GM12878 (cell line): Measurements from ENCODE around the gene PLXNB3. TPM values are rescaled to one million over a fixed set of nuclear protein-coding genes. Genes with fewer than 3 reads are reported as not detected.

Experiments
- ATAC-seq: fragments of 200-7000 bp; cut with Tn5 transposase; 3 replicates; pipeline ENCODE4 v1.9.1; 2020; ENCODE audit warnings: mild to moderate bottlenecking, moderate library complexity
- BruUV-seq: library from RNA; stranded (reverse); fragments of 400-500 nt; replicated peaks from 2 replicates; lab custom pipeline; 2021; lab: Mats Ljungman, UMichigan
- CTCF ChIA-PET: fragments of 300-600 bp; sonication (Branson Sonifier 250); formaldehyde crosslinking; extraction: SDS; loops from one replicate; lab custom pipeline; 2021; ENCODE audit warnings: inconsistent platforms; lab: Yijun Ruan, JAX
- POLR2A ChIA-PET: fragments of 350-600 bp; formaldehyde crosslinking; extraction: SDS; loops from one replicate; lab custom pipeline; 2021; ENCODE audit warnings: inconsistent platforms; lab: Charles Lee
- RAD21 ChIA-PET: fragments of 300-600 bp; sonication (Branson Sonifier 250); formaldehyde crosslinking; loops from one replicate; lab custom pipeline; 2023; ENCODE audit warnings: antibody characterized with exemption; ENCODE audit not compliant: unreplicated experiment; lab: Charles Lee
- SMC1A ChIA-PET: fragments of 300-600 bp; sonication (Branson Sonifier 250); formaldehyde crosslinking; loops from one replicate; lab custom pipeline; 2023; ENCODE audit not compliant: unreplicated experiment, uncharacterized antibody; lab: Charles Lee
- DNase-seq: peaks from one replicate; pipeline ENCODE4 v3.0.0-alpha.2; 2011; ENCODE audit warnings: low read depth, low spot score
- FAIRE-seq: peaks from 3 replicates; lab custom pipeline; 2011; peaks lifted over from hg19 to GRCh38; lab: Jason Lieb, UNC
- H2AFZ ChIP-seq: 2 replicates; pipeline ENCODE4 v1.6.0; 2011; ENCODE audit warnings: low read depth, low read length, control low read depth; ENCODE audit not compliant: control insufficient read depth
- H3K27ac ChIP-seq: 2 replicates; pipeline ENCODE4 v1.5.1; 2011; ENCODE audit warnings: control low read depth; ENCODE audit not compliant: control insufficient read depth, insufficient read depth
- H3K27me3 ChIP-seq, 2 experiments: replicated peaks in 1 of 2; 2 replicates each; pipeline versions ENCODE4 v1.6.0 to v1.6.1; 2011; ENCODE audit warnings: low read length in 1 of 2; ENCODE audit not compliant: control insufficient read depth in 2 of 2, insufficient read depth in 2 of 2
- H3K36me3 ChIP-seq, 2 experiments: 2 replicates each; pipeline ENCODE4 v1.5.1; 2011; ENCODE audit warnings: low read length in 1 of 2; ENCODE audit not compliant: control insufficient read depth in 2 of 2, insufficient read depth in 2 of 2
- H3K4me1 ChIP-seq: 2 replicates; pipeline ENCODE4 v1.6.1; 2011; ENCODE audit warnings: mild to moderate bottlenecking, low read length, moderate library complexity, mixed read lengths; ENCODE audit not compliant: control insufficient read depth, insufficient read depth
- H3K4me2 ChIP-seq: 2 replicates; pipeline ENCODE4 v1.6.0; 2011; ENCODE audit warnings: control low read depth; ENCODE audit not compliant: control insufficient read depth, insufficient read depth
- H3K4me3 ChIP-seq: fragments of 200-600 bp; sonication (generic); 2 replicates; pipeline ENCODE4 v1.5.1; 2016
- H3K79me2 ChIP-seq: 2 replicates; pipeline ENCODE4 v1.6.0; 2011; ENCODE audit warnings: low read length; ENCODE audit not compliant: control insufficient read depth, insufficient read depth
- H3K9ac ChIP-seq: 2 replicates; pipeline ENCODE4 v1.8.0; 2011; ENCODE audit warnings: low read length, control low read depth, mixed read lengths; ENCODE audit not compliant: control insufficient read depth, insufficient read depth
- H3K9me3 ChIP-seq: replicated peaks from 3 replicates; pipeline ENCODE4 v1.5.1; 2011; ENCODE audit warnings: mild to moderate bottlenecking, low read length; ENCODE audit not compliant: control insufficient read depth, insufficient read depth
- H4K20me1 ChIP-seq: 2 replicates; pipeline ENCODE4 v1.6.0; 2011; ENCODE audit not compliant: control insufficient read depth, insufficient read depth
- CBFB ChIP-seq: IDR thresholded peaks from 2 replicates; pipeline ENCODE4 v1.6.1; 2016; ENCODE audit warnings: antibody characterized with exemption, low read depth
- CBX5 ChIP-seq: sonication (generic); IDR thresholded peaks from 2 replicates; pipeline ENCODE4 v1.6.1; 2016; ENCODE audit warnings: low read depth, moderate library complexity, mild to moderate bottlenecking, inconsistent platforms
- HDAC6 ChIP-seq: fragments of 200-600 bp; sonication (generic); IDR thresholded peaks from one replicate; pipeline ENCODE4 v1.8.0; 2017; ENCODE audit warnings: antibody characterized with exemption; ENCODE audit not compliant: unreplicated experiment
- KAT2A ChIP-seq: conservative IDR thresholded peaks from 2 replicates; pipeline ENCODE4 v1.6.1; 2011; ENCODE audit warnings: low read depth, low read length; ENCODE audit not compliant: control insufficient read depth
- MEF2B ChIP-seq: fragments of 450-650 bp; IDR thresholded peaks from 2 replicates; pipeline ENCODE4 v1.6.1; 2018; ENCODE audit warnings: mild to moderate bottlenecking, moderate library complexity; ENCODE audit not compliant: partially characterized antibody, poor library complexity, severe bottlenecking
- NBN ChIP-seq: fragments of 450-650 bp; IDR thresholded peaks from 2 replicates; pipeline ENCODE4 v1.6.1; 2016
- NR2C2 ChIP-seq: IDR thresholded peaks from 2 replicates; pipeline ENCODE4 v1.6.1; 2011; ENCODE audit warnings: borderline replicate concordance, low read depth; ENCODE audit not compliant: control insufficient read depth, insufficient read length
- SUPT20H ChIP-seq: IDR thresholded peaks from 2 replicates; pipeline ENCODE4 v1.6.1; 2011; ENCODE audit warnings: low read depth, mild to moderate bottlenecking, low read length, moderate library complexity, borderline replicate concordance; ENCODE audit not compliant: control insufficient read depth
- SUZ12 ChIP-seq: fragments of 200-600 bp; sonication (generic); IDR thresholded peaks from one replicate; pipeline ENCODE4 v1.6.1; 2018; ENCODE audit warnings: antibody characterized with exemption, mild to moderate bottlenecking; ENCODE audit not compliant: unreplicated experiment
- YY1 ChIP-seq: IDR thresholded peaks from 2 replicates; pipeline ENCODE4 v1.6.1; 2011; ENCODE audit warnings: low read depth, mild to moderate bottlenecking, low read length
- ZNF207 ChIP-seq: fragments of 450-650 bp; IDR thresholded peaks from 2 replicates; pipeline ENCODE4 v1.6.1; 2014; ENCODE audit warnings: antibody characterized with exemption, mild to moderate bottlenecking, borderline replicate concordance
- ZZZ3 ChIP-seq: IDR thresholded peaks from 2 replicates; pipeline ENCODE4 v1.6.1; 2011; ENCODE audit warnings: low read depth; ENCODE audit not compliant: control insufficient read depth, insufficient read length
- WGBS: methylation state at CpG from one replicate; pipeline ENCODE4 v1.1.6; 2016; ENCODE audit warnings: low lambda C conversion rate; ENCODE audit not compliant: insufficient replicate concordance, insufficient coverage; ENCODE audit errors: missing lambda C conversion rate; 5-methylcytosine and 5-hydroxymethylcytosine counted together
- in situ Hi-C: fragments of 300-500 bp; cut with MboI; formaldehyde crosslinking; loops from 9 replicates; pipeline ENCODE4 v1.14.3; 2018; ENCODE audit warnings: mixed read lengths
- intact Hi-C: fragments of 100-400 bp; cut with micrococcal nuclease; formaldehyde crosslinking; loops from one replicate; pipeline ENCODE4 v1.14.2; 2022; ENCODE audit not compliant: unreplicated experiment
- polyA plus RNA-seq, 11 experiments: library from polyadenylated mRNA; depleted of rRNA in 4 of 11; unstranded in 6 of 11; stranded (reverse) in 5 of 11; fragments of >200 nt; fragmentation: Nextera tagmentation in 4 of 11; fragmentation: Illumina TruSeq in 1 of 11; extraction: Ambion mirVana in 4 of 11; extraction: Trizol in 1 of 11; gene quantifications; 1 replicate in 1 of 11; 2 replicates in 10 of 11; pipeline versions ENCODE4 v1.2.1 to v1.2.3, GENCODE V29; 2011 to 2016; ENCODE audit warnings: inconsistent platforms in 2 of 11, missing spikeins in 2 of 11, low read depth in 1 of 11
- total RNA-seq, 4 experiments: library from RNA; depleted of rRNA in 3 of 4; stranded (reverse); fragments of >200 nt in 3 of 4; fragmentation: Illumina TruSeq in 1 of 4; extraction: Trizol in 1 of 4; gene quantifications; 2 replicates each; pipeline versions ENCODE4 v1.2.1 to v1.2.3, GENCODE V29; 2013 to 2021
- TF ChIP-seq, protein P1 (sequence below): fragments of 450-650 bp; IDR thresholded peaks from 2 replicates; pipeline ENCODE4 v1.6.1; 2017; ENCODE audit warnings: mild to moderate bottlenecking, moderate library complexity

Gene PLXNB3
- total and polyA plus RNA-seq, 10 of the 15 experiments (the other 5 are each of a cell fraction or from before 2014, with no cell fraction given), result 0.06 to 0.68 (median 0.19) TPM; not detected in 4

DNA sequence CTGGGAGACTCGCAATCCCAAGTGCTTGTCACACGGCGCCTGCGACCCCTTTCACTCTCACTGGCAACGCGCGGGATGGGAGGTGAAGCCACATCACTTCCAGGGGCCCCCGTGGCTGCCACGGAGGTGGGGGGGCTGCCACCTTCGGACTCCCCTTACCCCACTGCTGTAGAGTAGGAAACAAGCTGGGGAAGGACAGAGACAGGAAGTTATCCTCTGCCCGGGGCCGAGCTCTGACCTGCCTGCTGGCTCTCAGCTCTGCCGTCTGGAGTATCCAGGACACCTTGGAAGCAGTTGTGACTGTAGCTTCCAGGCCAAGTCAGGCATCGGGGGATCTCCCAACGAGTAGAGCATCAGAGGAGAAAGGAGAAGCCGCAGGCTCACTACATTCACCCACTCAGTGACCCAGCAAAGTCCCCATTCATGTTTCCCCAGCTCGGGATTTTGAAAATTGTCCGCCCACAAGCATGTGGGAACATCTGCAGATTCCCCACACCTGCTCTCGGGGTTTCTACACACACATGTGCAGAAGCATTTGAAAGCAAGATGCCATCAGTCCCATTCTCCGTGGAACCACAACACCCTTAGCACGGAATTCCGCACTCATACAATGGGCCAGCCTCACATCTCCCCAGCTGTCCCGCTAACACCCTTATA is 55.5 kb downstream of the PLXNB3 start (continued):
- no peak for TF ChIP-seq SUZ12
- TF ChIP-seq CBX5, result no peak
- TF ChIP-seq NBN, result no peak

DNA sequence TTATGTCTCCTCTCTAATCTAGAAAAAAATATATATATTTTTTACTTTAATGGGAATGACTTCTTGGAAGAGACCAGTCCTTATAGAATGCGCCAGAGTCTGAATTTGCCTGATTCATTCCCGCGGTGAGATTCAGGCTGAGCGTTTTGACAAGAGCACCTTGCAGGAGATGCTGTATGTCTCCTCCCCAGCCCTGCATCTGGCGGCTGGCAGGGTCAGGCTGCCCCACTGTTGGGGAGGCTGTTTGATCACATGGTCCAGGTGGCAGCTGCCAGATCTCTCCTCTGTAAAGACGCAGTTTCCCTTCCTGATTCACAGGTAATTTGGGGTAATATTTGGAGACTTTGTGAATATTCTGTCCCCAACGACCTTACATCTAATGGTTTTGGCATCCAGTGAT is 56.6 kb downstream of the PLXNB3 start:
- Histone ChIP-seq H3K9me3 (no peaks in the 10 kb centered on the region), H3K36me3 (no peaks in the 10 kb centered on the region), H3K4me3 (no peak overlapping the region), H4K20me1 (no peaks in the 10 kb centered on the region), H3K27ac (no peak overlapping the region)
- intact Hi-C loops, result no loop called here
- CTCF ChIA-PET, result no interaction called here
- in situ Hi-C loops, result loop anchor here (25.0 kb wide), 1 partner anchor 633 kb away; the partner anchor contains the start of gene MAGEA1
- POLR2A ChIA-PET, result no interaction called here
- no peak for DNase-seq
- no peak for ATAC-seq
- SMC1A ChIA-PET, result no interaction called here
- WGBS, result 57% methylated on average over 7 of the region's 7 CpGs
- FAIRE-seq, result no peak
- TF ChIP-seq SUPT20H (no peak), MEF2B (no peak), YY1 (no peak), NR2C2 (no peak), CBFB (no peak), ZNF207 (no peak), ZZZ3 (no peak), HDAC6 (no peak), KAT2A (no peak)
- TF ChIP-seq, protein P1, sequence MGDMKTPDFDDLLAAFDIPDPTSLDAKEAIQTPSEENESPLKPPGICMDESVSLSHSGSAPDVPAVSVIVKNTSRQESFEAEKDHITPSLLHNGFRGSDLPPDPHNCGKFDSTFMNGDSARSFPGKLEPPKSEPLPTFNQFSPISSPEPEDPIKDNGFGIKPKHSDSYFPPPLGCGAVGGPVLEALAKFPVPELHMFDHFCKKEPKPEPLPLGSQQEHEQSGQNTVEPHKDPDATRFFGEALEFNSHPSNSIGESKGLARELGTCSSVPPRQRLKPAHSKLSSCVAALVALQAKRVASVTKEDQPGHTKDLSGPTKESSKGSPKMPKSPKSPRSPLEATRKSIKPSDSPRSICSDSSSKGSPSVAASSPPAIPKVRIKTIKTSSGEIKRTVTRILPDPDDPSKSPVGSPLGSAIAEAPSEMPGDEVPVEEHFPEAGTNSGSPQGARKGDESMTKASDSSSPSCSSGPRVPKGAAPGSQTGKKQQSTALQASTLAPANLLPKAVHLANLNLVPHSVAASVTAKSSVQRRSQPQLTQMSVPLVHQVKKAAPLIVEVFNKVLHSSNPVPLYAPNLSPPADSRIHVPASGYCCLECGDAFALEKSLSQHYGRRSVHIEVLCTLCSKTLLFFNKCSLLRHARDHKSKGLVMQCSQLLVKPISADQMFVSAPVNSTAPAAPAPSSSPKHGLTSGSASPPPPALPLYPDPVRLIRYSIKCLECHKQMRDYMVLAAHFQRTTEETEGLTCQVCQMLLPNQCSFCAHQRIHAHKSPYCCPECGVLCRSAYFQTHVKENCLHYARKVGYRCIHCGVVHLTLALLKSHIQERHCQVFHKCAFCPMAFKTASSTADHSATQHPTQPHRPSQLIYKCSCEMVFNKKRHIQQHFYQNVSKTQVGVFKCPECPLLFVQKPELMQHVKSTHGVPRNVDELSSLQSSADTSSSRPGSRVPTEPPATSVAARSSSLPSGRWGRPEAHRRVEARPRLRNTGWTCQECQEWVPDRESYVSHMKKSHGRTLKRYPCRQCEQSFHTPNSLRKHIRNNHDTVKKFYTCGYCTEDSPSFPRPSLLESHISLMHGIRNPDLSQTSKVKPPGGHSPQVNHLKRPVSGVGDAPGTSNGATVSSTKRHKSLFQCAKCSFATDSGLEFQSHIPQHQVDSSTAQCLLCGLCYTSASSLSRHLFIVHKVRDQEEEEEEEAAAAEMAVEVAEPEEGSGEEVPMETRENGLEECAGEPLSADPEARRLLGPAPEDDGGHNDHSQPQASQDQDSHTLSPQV, result no peak
- TF ChIP-seq, all 136 proteins: peak for 0
- Histone ChIP-seq H3K9ac (no peak overlapping the region), H3K4me2 (no peak overlapping the region), H3K4me1 (no peaks in the 10 kb centered on the region), H2AFZ (no peak overlapping the region), H3K27me3 (no peaks in the 10 kb centered on the region; a peak in 2 of 4 replicates), H3K79me2 (no peaks in the 10 kb centered on the region)
- RAD21 ChIA-PET, result no interaction called here
- no TSS peak for BruUV-seq
